ENCODE measurements around the gene CASP2.
A peak's percentile ranks its signal among the peaks of the same experiment; 100 is the strongest.

The CASP2 gene

GRCh38 chr7:143271240-143271639 lies 16.9 kb upstream of the CASP2 start:
- no peak overlapping the region for H3K4me3 Mint-ChIP-seq
- ATAC-seq (replicated peaks; ENCODE audit: extremely low read depth, poor library complexity, severe bottlenecking): no peak
- peak overlapping the region; percentile 57 for H3K27ac Mint-ChIP-seq (ENCODE audit: low read depth)
- H3K36me3 Mint-ChIP-seq (ENCODE audit: insufficient read depth): peaks cover 21% of the 10 kb centered on the region
- no peaks in the 10 kb centered on the region for H3K27me3 Mint-ChIP-seq
- no peak for DNase-seq (ENCODE audit: low spot score in 2 of 2)
- no peaks in the 10 kb centered on the region for H3K9me3 Mint-ChIP-seq
- H3K4me1 Mint-ChIP-seq: peaks cover 6% of the 10 kb centered on the region

GRCh38 chr7:143272871-143273270 lies 15.3 kb upstream of the CASP2 start:
- ATAC-seq (replicated peaks; ENCODE audit: extremely low read depth, poor library complexity, severe bottlenecking) (no peak), DNase-seq (ENCODE audit: low spot score in 2 of 2) (no peak)
- peaks cover 6% of the 10 kb centered on the region for H3K4me1 Mint-ChIP-seq
- H3K9me3 Mint-ChIP-seq: no peaks in the 10 kb centered on the region
- H3K27ac Mint-ChIP-seq (ENCODE audit: low read depth): peak overlapping the region; percentile 23
- no peak overlapping the region for H3K4me3 Mint-ChIP-seq
- no peaks in the 10 kb centered on the region for H3K27me3 Mint-ChIP-seq
- peaks cover 11% of the 10 kb centered on the region for H3K36me3 Mint-ChIP-seq (ENCODE audit: insufficient read depth)

DNA sequence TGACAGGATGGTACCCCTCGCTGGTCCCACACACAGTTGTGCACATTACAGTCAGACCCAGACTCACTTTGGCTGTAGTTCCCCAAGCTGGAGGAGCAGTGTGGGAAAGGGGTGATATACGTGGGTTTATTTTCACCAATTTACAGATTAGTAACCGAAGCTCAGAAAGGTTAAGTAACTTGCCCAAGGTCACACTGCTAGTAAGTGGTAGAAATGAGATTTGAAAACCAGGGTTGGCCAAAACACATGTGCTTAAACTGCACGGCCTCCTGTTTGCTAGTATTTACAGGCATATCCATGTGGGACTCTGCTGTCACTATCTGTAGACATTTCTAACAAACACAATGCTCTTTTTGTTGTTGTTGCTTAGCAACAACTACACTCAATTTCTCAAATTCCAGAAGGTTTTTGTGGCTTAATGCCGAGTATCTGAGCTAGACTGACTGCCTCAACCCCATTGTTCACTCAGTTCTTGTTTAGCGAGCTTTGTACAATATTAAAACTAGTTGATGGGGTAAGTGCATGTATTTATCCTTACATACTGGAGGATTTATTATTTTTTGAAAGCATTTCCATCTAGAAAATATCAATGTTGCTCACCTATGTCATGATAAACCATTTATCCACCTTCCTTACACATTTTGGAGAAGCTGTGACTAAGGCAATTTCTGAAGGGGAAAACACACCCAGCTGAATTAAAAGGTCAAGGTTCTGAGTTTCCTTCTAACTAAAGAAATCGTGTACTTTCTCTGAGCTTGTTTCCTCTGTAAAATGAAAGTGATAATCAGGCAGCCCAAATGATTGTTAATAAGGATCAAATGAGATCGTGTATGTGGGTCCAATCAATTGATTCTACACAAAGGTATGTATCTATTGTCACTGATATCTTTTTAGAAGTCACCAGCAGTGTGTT lies 8.7 kb upstream of the CASP2 start:
- DNase-seq (ENCODE audit: low spot score in 2 of 2) (no peak), ATAC-seq (replicated peaks; ENCODE audit: extremely low read depth, poor library complexity, severe bottlenecking) (peak; percentile 80)
- H3K4me1 Mint-ChIP-seq: peaks cover 29% of the 10 kb centered on the region
- H3K36me3 Mint-ChIP-seq (ENCODE audit: insufficient read depth): no peaks in the 10 kb centered on the region
- no peaks in the 10 kb centered on the region for H3K9me3 Mint-ChIP-seq
- H3K27me3 Mint-ChIP-seq: no peaks in the 10 kb centered on the region
- peak overlapping the region; percentile 84 for H3K27ac Mint-ChIP-seq (ENCODE audit: low read depth)
- peak overlapping the region; percentile 58 for H3K4me3 Mint-ChIP-seq

- peak overlapping the region; percentile 58 for H3K4me3 Mint-ChIP-seq
- no peaks in the 10 kb centered on the region for H3K36me3 Mint-ChIP-seq (ENCODE audit: insufficient read depth)
- no peak for DNase-seq (ENCODE audit: low spot score in 2 of 2)
- H3K4me1 Mint-ChIP-seq: peaks cover 29% of the 10 kb centered on the region
- H3K27ac Mint-ChIP-seq (ENCODE audit: low read depth): peak overlapping the region; percentile 84
- H3K27me3 Mint-ChIP-seq: no peaks in the 10 kb centered on the region
- no peak for ATAC-seq (replicated peaks; ENCODE audit: extremely low read depth, poor library complexity, severe bottlenecking)
- H3K9me3 Mint-ChIP-seq: no peaks in the 10 kb centered on the region
Measured at GRCh38 chr7:143280160-143280559, 8.0 kb upstream of the CASP2 start.

- peaks cover 29% of the 10 kb centered on the region for H3K4me1 Mint-ChIP-seq
- no peak overlapping the region for H3K4me3 Mint-ChIP-seq
- no peaks in the 10 kb centered on the region for H3K9me3 Mint-ChIP-seq
- no peak for ATAC-seq (replicated peaks; ENCODE audit: extremely low read depth, poor library complexity, severe bottlenecking)
- no peaks in the 10 kb centered on the region for H3K27me3 Mint-ChIP-seq
- peak overlapping the region; percentile 84 for H3K27ac Mint-ChIP-seq (ENCODE audit: low read depth)
- DNase-seq (ENCODE audit: low spot score in 2 of 2): no peak
- no peaks in the 10 kb centered on the region for H3K36me3 Mint-ChIP-seq (ENCODE audit: insufficient read depth)
Measured at GRCh38 chr7:143280566-143280965, 7.6 kb upstream of the CASP2 start.

DNA sequence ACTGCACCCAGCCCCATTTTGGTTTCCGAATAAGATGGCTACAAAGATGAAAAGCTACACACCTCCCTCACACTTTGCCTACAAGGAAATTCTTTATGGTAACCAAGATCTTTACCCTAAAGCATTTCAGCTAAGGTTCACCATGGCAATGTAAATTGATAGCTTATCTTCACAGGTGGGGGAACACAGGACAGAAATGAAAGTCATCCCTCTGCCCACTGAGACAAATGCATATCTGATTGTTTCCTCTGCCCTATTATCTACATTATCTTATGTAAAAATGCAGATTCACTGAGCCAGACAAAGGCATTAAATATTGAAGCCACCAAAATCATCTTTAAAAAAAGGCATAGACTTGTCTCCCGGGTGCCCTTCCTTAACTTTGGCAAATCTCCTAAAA lies 6.6 kb upstream of the CASP2 start:
- DNase-seq (ENCODE audit: low spot score in 2 of 2): no peak
- Mint-ChIP-seq H3K27me3 (no peaks in the 10 kb centered on the region), H3K27ac (ENCODE audit: low read depth) (no peak overlapping the region), H3K9me3 (no peaks in the 10 kb centered on the region), H3K4me1 (peaks cover 29% of the 10 kb centered on the region), H3K36me3 (ENCODE audit: insufficient read depth) (no peaks in the 10 kb centered on the region), H3K4me3 (no peak overlapping the region)
- no peak for ATAC-seq (replicated peaks; ENCODE audit: extremely low read depth, poor library complexity, severe bottlenecking)

GRCh38 chr7:143282124-143282523 lies 6.0 kb upstream of the CASP2 start:
- ATAC-seq (replicated peaks; ENCODE audit: extremely low read depth, poor library complexity, severe bottlenecking) (no peak), DNase-seq (ENCODE audit: low spot score in 2 of 2) (no peak)
- Mint-ChIP-seq H3K9me3 (no peaks in the 10 kb centered on the region), H3K36me3 (ENCODE audit: insufficient read depth) (no peaks in the 10 kb centered on the region), H3K27ac (ENCODE audit: low read depth) (no peak overlapping the region), H3K27me3 (no peaks in the 10 kb centered on the region), H3K4me3 (no peak overlapping the region), H3K4me1 (peaks cover 29% of the 10 kb centered on the region)

DNA sequence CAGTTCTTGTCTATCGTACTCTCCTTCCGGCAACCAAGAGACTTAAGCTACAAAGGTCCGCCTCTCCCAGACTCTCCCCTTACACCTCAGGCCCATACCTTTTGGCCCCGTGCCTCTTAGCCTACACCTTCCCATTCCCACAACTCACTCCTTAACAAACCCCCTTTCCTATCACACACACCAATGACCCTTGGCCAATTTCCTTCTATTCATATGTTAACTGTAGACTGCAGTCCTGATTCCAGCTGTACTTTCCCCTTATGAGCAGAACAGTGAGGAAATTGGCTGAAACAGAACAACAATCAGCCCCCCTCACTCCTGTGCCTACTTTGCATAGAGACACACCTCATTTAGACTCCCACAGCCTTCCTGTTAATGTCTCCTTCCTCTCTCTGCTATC lies 4.8 kb upstream of the CASP2 start:
- ATAC-seq (replicated peaks; ENCODE audit: extremely low read depth, poor library complexity, severe bottlenecking) (no peak), DNase-seq (ENCODE audit: low spot score in 2 of 2) (no peak)
- H3K4me3 Mint-ChIP-seq: no peak overlapping the region
- no peaks in the 10 kb centered on the region for H3K9me3 Mint-ChIP-seq
- no peak overlapping the region for H3K27ac Mint-ChIP-seq (ENCODE audit: low read depth)
- H3K36me3 Mint-ChIP-seq (ENCODE audit: insufficient read depth): peaks cover 7% of the 10 kb centered on the region
- H3K27me3 Mint-ChIP-seq: no peaks in the 10 kb centered on the region
- H3K4me1 Mint-ChIP-seq: peaks cover 36% of the 10 kb centered on the region

- ATAC-seq (replicated peaks; ENCODE audit: extremely low read depth, poor library complexity, severe bottlenecking): no peak
- H3K27me3 Mint-ChIP-seq: no peaks in the 10 kb centered on the region
- no peak within 1 kb of the TSS for H3K4me3 Mint-ChIP-seq
Measured at GRCh38 chr7:143284591-143285469, 3.3 kb upstream of the CASP2 start, which contains the start of gene TMEM139. TMEM139 (plus strand) TSS chr7:143284958; CDS start chr7:143285958, 1,000 bp downstream.

GRCh38 chr7:143285470-143285778 lies 2.7 kb upstream of the CASP2 start:
- no peak for DNase-seq (ENCODE audit: low spot score in 2 of 2)
- H3K9me3 Mint-ChIP-seq: no peaks in the 10 kb centered on the region
- no peak overlapping the region for H3K4me3 Mint-ChIP-seq
- H3K27ac Mint-ChIP-seq (ENCODE audit: low read depth): peak overlapping the region; percentile 75
- ATAC-seq (replicated peaks; ENCODE audit: extremely low read depth, poor library complexity, severe bottlenecking): no peak
- H3K27me3 Mint-ChIP-seq: no peaks in the 10 kb centered on the region
- peaks cover 36% of the 10 kb centered on the region for H3K4me1 Mint-ChIP-seq
- H3K36me3 Mint-ChIP-seq (ENCODE audit: insufficient read depth): peaks cover 11% of the 10 kb centered on the region

More at GRCh38 chr7:143284591-143285469, 3.3 kb upstream of the CASP2 start, which contains the start of gene TMEM139:
- Mint-ChIP-seq H3K9me3 (no peaks in the 10 kb centered on the region), H3K27ac (ENCODE audit: low read depth) (peak within 1 kb of the TSS; percentile 75), H3K36me3 (ENCODE audit: insufficient read depth) (peaks cover 11% of the 10 kb centered on the region), H3K4me1 (peaks cover 36% of the 10 kb centered on the region)
- DNase-seq (ENCODE audit: low spot score in 2 of 2): no peak

GRCh38 chr7:143285806-143286521 lies 2.2 kb upstream of the CASP2 start:
- no peak overlapping the region for H3K27ac Mint-ChIP-seq (ENCODE audit: low read depth)
- no peaks in the 10 kb centered on the region for H3K27me3 Mint-ChIP-seq
- DNase-seq (ENCODE audit: low spot score in 2 of 2) (no peak), ATAC-seq (replicated peaks; ENCODE audit: extremely low read depth, poor library complexity, severe bottlenecking) (no peak)
- H3K4me1 Mint-ChIP-seq: peaks cover 36% of the 10 kb centered on the region
- peaks cover 11% of the 10 kb centered on the region for H3K36me3 Mint-ChIP-seq (ENCODE audit: insufficient read depth)
- H3K4me3 Mint-ChIP-seq: no peak overlapping the region
- no peaks in the 10 kb centered on the region for H3K9me3 Mint-ChIP-seq

DNA sequence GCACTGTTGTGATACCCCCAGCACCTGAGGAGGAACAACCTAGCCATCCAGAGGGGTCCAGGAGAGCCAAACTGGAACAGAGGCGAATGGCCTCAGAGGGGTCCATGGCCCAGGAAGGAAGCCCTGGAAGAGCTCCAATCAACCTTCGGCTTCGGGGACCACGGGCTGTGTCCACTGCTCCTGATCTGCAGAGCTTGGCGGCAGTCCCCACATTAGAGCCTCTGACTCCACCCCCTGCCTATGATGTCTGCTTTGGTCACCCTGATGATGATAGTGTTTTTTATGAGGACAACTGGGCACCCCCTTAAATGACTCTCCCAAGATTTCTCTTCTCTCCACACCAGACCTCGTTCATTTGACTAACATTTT lies 1.6 kb upstream of the CASP2 start:
- no peaks in the 10 kb centered on the region for H3K27me3 Mint-ChIP-seq
- peaks cover 14% of the 10 kb centered on the region for H3K36me3 Mint-ChIP-seq (ENCODE audit: insufficient read depth)
- ATAC-seq (replicated peaks; ENCODE audit: extremely low read depth, poor library complexity, severe bottlenecking) (no peak), DNase-seq (ENCODE audit: low spot score in 2 of 2) (no peak)
- H3K27ac Mint-ChIP-seq (ENCODE audit: low read depth): no peak overlapping the region
- peaks cover 41% of the 10 kb centered on the region for H3K4me1 Mint-ChIP-seq
- H3K4me3 Mint-ChIP-seq: no peak overlapping the region
- no peaks in the 10 kb centered on the region for H3K9me3 Mint-ChIP-seq
